Activated T-helper 9 cell treated with anti-CD3 and anti-CD28 coated beads, Interleukin-2, amount 50 U/mL, for 16 hours (primary cell): ENCODE measurements around the gene CDH1.

Source experiments
- DNase-seq: peaks from one replicate; pipeline ENCODE4 v3.0.0-alpha.2; 2020; ENCODE audit warnings: low read depth

The CDH1 gene

GRCh38 chr16:68857479-68857878, 120.4 kb downstream of the CDH1 start:
- DNase-seq, result no peak

GRCh38 chr16:68859828-68860227, 122.7 kb downstream of the CDH1 start:
- DNase-seq, result no peak

GRCh38 chr16:68860978-68861892, 124.1 kb downstream of the CDH1 start:
- DNase-seq, result no peak

GRCh38 chr16:68866933-68867332, 129.8 kb downstream of the CDH1 start:
- DNase-seq, result no peak

- DNase-seq, result no peak
These were observed 132.5 kb downstream of the CDH1 start for GRCh38 chr16:68869492-68870088.

GRCh38 chr16:68873635-68874471, 136.8 kb downstream of the CDH1 start:
- DNase-seq, result no peak

GRCh38 chr16:68875871-68876270, 138.8 kb downstream of the CDH1 start:
- no peak for DNase-seq

- DNase-seq, result no peak
These were observed 146.6 kb downstream of the CDH1 start for GRCh38 chr16:68883685-68884084.

GRCh38 chr16:68884401-68884800, 147.3 kb downstream of the CDH1 start:
- DNase-seq, result no peak
